Neural cell (in vitro differentiated cells): ENCODE data around the gene ACOT7.

Experiments
- EZH2 ChIP-seq: fragments of 200-600, 300-800 bp; shearing (Covaris generic), sonication (generic); IDR thresholded peaks from 2 replicates; pipeline ENCODE4 v1.6.1; 2014; ENCODE audit warnings: antibody characterized with exemption, low read length, borderline replicate concordance, mild to moderate bottlenecking; ENCODE audit not compliant: insufficient read depth, poor library complexity, severe bottlenecking
- TF ChIP-seq, protein P1 (sequence below): fragments of 450-650 bp; IDR thresholded peaks from 2 replicates; pipeline ENCODE4 v1.5.1; 2014; ENCODE audit warnings: antibody characterized with exemption, mild to moderate bottlenecking, moderate library complexity; ENCODE audit not compliant: poor library complexity, severe bottlenecking

DNA sequence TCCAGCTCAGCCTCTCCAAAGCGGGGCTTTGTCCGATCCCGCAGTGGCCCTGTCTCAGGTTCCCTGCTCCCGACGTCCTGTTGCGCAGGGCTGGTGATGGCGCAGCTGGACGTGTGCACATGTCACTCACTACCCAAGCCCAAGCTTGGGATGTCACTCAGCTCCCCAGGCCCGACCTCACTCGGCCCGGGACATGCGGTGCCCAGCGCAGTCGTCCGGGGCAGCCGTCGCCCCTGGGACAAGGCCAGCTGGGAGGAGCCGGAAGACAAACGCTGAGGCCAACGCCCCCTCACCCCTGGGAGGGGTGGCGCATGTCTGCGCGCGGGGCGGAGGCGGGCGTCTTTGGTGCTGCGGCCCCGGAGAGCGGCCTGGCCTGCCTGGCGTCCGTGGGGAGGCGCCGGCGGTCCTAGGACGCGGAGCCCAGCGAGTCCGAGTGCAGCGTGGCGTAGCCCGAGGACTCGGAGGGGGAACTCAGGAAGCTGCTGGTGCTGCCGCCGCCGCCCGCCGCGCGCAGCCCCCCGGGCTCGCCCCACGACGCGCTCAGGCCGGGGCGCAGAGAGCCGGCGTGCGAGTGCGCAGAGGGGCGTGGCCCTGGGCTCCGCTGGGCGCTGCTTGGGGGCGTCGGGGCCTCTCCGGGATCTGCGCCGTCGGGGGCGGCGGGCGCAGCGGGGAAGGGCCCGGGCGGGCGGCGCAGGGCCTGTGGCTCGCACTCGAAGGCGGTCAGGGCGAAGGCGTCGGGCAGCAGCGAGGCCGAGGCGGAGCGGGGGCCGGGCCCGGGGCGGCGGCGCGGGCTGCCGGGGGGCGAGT, 144.4 kb downstream of the ACOT7 start:
- TF ChIP-seq, protein P1, sequence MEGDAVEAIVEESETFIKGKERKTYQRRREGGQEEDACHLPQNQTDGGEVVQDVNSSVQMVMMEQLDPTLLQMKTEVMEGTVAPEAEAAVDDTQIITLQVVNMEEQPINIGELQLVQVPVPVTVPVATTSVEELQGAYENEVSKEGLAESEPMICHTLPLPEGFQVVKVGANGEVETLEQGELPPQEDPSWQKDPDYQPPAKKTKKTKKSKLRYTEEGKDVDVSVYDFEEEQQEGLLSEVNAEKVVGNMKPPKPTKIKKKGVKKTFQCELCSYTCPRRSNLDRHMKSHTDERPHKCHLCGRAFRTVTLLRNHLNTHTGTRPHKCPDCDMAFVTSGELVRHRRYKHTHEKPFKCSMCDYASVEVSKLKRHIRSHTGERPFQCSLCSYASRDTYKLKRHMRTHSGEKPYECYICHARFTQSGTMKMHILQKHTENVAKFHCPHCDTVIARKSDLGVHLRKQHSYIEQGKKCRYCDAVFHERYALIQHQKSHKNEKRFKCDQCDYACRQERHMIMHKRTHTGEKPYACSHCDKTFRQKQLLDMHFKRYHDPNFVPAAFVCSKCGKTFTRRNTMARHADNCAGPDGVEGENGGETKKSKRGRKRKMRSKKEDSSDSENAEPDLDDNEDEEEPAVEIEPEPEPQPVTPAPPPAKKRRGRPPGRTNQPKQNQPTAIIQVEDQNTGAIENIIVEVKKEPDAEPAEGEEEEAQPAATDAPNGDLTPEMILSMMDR = no peak
- TF ChIP-seq EZH2 = no peak
